GM23338 (cell line): ENCODE data around the gene UBE2D4.

ENCODE experiments used
- CREB1 ChIP-seq: fragments of 250-450 bp; sonication (Bioruptor Pico); IDR thresholded peaks from 2 replicates; pipeline ENCODE4 v1.5.0; 2020; ENCODE audit warnings: low read depth, mild to moderate bottlenecking, moderate library complexity
- CTCF ChIP-seq, 2 experiments: fragments of 200-600 bp in 1 of 2; sonication (generic) in 1 of 2; conservative IDR thresholded peaks; 2 replicates each; pipeline versions ENCODE4 v1.5.1 to v1.6.1; 2016 to 2017; ENCODE audit warnings: antibody characterized with exemption in 2 of 2, low read depth in 2 of 2, mild to moderate bottlenecking in 2 of 2, moderate library complexity in 1 of 2
- EZH2 ChIP-seq: fragments of 200-600 bp; sonication (generic); IDR thresholded peaks from one replicate; pipeline ENCODE4 v1.8.0; 2017; ENCODE audit warnings: antibody characterized with exemption, mild to moderate bottlenecking, low read depth; ENCODE audit not compliant: unreplicated experiment
- EZH2phosphoT487 ChIP-seq: fragments of 200-600 bp; sonication (generic); IDR thresholded peaks from one replicate; pipeline ENCODE4 v1.8.1; 2018; ENCODE audit warnings: antibody characterized with exemption; ENCODE audit not compliant: unreplicated experiment
- JUNB ChIP-seq: IDR thresholded peaks from one replicate; pipeline ENCODE4 v1.6.1; 2016; ENCODE audit warnings: antibody characterized with exemption; ENCODE audit not compliant: unreplicated experiment
- POLR2AphosphoS5 ChIP-seq: IDR thresholded peaks from 2 replicates; pipeline ENCODE4 v1.6.1; 2016; ENCODE audit warnings: antibody characterized with exemption, low read depth

- TF ChIP-seq EZH2phosphoT487: no peak
- TF ChIP-seq POLR2AphosphoS5: no peak
- TF ChIP-seq CTCF (conservative IDR thresholded peaks at IDR 0.05; ENCODE audit: low read depth in 2 of 2): no peak
- TF ChIP-seq EZH2: no peak
- no peak for TF ChIP-seq CREB1 (CRISPR knock-in tag)
- no peak for TF ChIP-seq JUNB
These were observed 34.9 kb upstream of the UBE2D4 start for GRCh38 chr7:43891069-43891955.
